Endothelial cell of umbilical vein (primary cell): ENCODE data around the gene FRMD4A.

Experiments
- EZH2 ChIP-seq: IDR thresholded peaks from 2 replicates; pipeline ENCODE4 v1.6.1; 2012; ENCODE audit warnings: borderline replicate concordance, low read depth, mild to moderate bottlenecking, moderate library complexity, low read length, inconsistent platforms; ENCODE audit not compliant: severe bottlenecking
- FOS ChIP-seq: IDR thresholded peaks from 2 replicates; pipeline ENCODE4 v1.6.1; 2011; ENCODE audit warnings: mild to moderate bottlenecking, low read length, moderate library complexity, borderline replicate concordance; ENCODE audit not compliant: insufficient read depth
- JUN ChIP-seq: IDR thresholded peaks from 2 replicates; pipeline ENCODE4 v1.6.1; 2011; ENCODE audit warnings: borderline replicate concordance, low read depth; ENCODE audit not compliant: insufficient read length, insufficient read depth
- MYC ChIP-seq: IDR thresholded peaks from one replicate; pipeline ENCODE4 v1.6.1; 2011; ENCODE audit warnings: mild to moderate bottlenecking, low read depth, low read length
- POLR2AphosphoS5 ChIP-seq: IDR thresholded peaks from 2 replicates; pipeline ENCODE4 v1.6.1; 2012; ENCODE audit warnings: low read depth, mild to moderate bottlenecking, control low read depth, low read length, moderate library complexity; ENCODE audit not compliant: insufficient read depth
- TF ChIP-seq, protein P1 (sequence below), 2 donors: IDR thresholded peaks; 1 replicate in 1 of 2; 2 replicates in 1 of 2; pipeline ENCODE4 v1.5.1; 2011; ENCODE audit warnings: low read length in 2 of 2, mild to moderate bottlenecking in 2 of 2, moderate library complexity in 2 of 2, control low read depth in 1 of 2, inconsistent platforms in 1 of 2, low read depth in 1 of 2; ENCODE audit not compliant: insufficient read depth in 1 of 2; ENCODE audit errors: extremely low read depth in 1 of 2
- TF ChIP-seq, protein P2 (sequence below): IDR thresholded peaks from 2 replicates; pipeline ENCODE4 v1.6.1; 2011; ENCODE audit not compliant: insufficient read depth, insufficient read length

DNA sequence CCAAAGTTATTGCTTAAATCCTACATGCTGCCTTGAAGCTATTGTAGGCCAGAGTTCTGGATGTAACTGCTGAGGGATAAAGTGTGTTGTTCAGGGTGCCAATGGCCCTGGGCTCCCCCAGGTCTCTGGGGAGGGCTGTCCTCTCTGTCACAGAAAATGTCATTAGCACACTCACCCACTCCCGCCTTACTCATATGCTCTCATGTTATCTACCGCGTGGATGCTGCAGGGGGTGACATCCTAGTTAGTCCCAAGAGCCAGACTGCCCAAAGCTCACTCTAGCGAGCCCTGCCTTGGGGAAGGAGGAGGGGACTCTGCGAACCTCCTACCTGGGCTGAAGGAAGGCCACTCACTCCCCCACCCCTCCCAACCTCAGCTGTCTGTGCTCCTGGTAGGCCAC, 122.5 kb downstream of the FRMD4A start:
- TF ChIP-seq, protein P1, sequence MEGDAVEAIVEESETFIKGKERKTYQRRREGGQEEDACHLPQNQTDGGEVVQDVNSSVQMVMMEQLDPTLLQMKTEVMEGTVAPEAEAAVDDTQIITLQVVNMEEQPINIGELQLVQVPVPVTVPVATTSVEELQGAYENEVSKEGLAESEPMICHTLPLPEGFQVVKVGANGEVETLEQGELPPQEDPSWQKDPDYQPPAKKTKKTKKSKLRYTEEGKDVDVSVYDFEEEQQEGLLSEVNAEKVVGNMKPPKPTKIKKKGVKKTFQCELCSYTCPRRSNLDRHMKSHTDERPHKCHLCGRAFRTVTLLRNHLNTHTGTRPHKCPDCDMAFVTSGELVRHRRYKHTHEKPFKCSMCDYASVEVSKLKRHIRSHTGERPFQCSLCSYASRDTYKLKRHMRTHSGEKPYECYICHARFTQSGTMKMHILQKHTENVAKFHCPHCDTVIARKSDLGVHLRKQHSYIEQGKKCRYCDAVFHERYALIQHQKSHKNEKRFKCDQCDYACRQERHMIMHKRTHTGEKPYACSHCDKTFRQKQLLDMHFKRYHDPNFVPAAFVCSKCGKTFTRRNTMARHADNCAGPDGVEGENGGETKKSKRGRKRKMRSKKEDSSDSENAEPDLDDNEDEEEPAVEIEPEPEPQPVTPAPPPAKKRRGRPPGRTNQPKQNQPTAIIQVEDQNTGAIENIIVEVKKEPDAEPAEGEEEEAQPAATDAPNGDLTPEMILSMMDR (IDR thresholded peaks at IDR 0.05; ENCODE audit: extremely low read depth in 1 of 2, insufficient read depth in 1 of 2, low read depth in 1 of 2, low read length in 2 of 2) = no peak
- TF ChIP-seq POLR2AphosphoS5 (no peak), MYC (no peak), EZH2 (no peak), JUN (no peak), FOS (no peak)
- TF ChIP-seq, protein P2, sequence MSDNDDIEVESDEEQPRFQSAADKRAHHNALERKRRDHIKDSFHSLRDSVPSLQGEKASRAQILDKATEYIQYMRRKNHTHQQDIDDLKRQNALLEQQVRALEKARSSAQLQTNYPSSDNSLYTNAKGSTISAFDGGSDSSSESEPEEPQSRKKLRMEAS = no peak
